Measurements from ENCODE around the gene CCDC57.
A peak's percentile ranks its signal among the peaks of the same experiment; 100 is the strongest.

Gene CCDC57

DNA sequence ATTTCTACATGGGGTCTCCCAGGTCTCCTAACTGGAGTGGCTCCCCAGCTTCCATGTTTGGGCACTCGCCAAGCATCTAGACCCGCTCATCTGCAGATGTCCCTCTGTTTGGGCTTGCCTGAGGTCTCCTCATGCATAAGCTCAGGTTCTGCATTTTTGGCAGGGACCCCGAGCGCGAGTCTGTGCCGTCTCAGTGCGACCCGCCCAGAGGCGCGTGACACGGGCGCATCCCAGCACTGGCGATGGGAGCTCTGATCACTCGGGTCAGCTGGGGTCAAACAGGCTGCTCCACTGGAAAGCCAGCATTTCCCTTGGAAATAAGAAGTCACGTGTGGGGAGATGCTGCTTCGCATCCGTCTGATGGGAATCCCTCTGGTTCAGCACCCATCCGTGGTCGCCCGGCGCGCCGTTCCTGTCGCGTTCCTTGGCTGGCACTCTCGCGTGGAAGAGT is 57.7 kb downstream of the CCDC57 start:
- TF ChIP-seq, protein P1, sequence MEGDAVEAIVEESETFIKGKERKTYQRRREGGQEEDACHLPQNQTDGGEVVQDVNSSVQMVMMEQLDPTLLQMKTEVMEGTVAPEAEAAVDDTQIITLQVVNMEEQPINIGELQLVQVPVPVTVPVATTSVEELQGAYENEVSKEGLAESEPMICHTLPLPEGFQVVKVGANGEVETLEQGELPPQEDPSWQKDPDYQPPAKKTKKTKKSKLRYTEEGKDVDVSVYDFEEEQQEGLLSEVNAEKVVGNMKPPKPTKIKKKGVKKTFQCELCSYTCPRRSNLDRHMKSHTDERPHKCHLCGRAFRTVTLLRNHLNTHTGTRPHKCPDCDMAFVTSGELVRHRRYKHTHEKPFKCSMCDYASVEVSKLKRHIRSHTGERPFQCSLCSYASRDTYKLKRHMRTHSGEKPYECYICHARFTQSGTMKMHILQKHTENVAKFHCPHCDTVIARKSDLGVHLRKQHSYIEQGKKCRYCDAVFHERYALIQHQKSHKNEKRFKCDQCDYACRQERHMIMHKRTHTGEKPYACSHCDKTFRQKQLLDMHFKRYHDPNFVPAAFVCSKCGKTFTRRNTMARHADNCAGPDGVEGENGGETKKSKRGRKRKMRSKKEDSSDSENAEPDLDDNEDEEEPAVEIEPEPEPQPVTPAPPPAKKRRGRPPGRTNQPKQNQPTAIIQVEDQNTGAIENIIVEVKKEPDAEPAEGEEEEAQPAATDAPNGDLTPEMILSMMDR (IDR thresholded peaks at IDR 0.05; ENCODE audit: low read depth, low read length, poor library complexity, severe bottlenecking) = no peak
- no peak for TF ChIP-seq EZH2phosphoT487 (IDR thresholded peaks at IDR 0.05; ENCODE audit: borderline replicate concordance, low read length)
- H3K27ac ChIP-seq (ENCODE audit: low read depth, low read length) = no peak overlapping the region
- H3K4me3 ChIP-seq (ENCODE audit: low read length) = no peak overlapping the region

DNA sequence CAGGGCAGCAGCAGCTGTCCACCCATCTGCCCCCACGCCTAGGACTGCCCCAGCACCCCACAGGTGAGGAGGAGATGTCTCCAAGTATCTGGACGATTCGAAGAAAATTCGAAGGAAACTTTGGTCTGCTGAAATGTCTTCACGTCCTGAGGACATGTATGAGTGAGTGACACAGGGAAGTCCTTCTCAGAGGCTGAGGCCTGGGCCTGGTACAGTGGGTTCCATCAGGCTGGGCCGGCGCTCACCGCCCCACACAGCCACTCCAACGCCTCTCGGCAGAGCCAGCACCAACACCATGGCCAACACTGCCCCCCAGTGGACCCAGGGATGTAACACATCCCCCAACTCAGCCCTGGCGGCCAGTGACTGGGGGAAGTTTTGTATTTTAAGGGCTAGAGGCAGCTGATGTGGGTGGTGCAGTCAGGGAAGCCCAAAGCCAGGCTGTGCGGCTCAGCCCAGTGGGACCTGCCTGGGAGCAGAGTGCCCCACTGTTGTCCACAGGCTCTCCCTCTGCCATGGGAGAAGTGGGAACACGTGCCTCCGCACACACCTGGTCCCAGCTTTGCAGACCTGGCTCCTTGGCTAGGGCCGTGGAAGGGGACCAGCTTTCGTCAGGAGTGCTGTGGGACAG is 58.8 kb downstream of the CCDC57 start:
- Histone ChIP-seq H4K20me1 (ENCODE audit: control insufficient read depth, insufficient read depth, low read depth, low read length) (no peaks in the 10 kb centered on the region), H3K4me1 (ENCODE audit: control insufficient read depth, low read length) (no peaks in the 10 kb centered on the region), H3K27me3 (ENCODE audit: control insufficient read depth, low read length) (no peaks in the 10 kb centered on the region), H3K9me2 (replicated peaks; ENCODE audit: control insufficient read depth, low read length) (no peaks in the 10 kb centered on the region), H3K79me2 (ENCODE audit: control insufficient read depth, low read length) (no peaks in the 10 kb centered on the region), H3K4me2 (ENCODE audit: low read length) (no peak overlapping the region), H3K27ac (ENCODE audit: low read depth, low read length) (no peak overlapping the region), H3F3A (ENCODE audit: control insufficient read depth, insufficient read depth) (0 out of 2 replicates have a peak, but pooled peaks cover 6% of the 10 kb centered on the region), H3K9me3 (ENCODE audit: control insufficient read depth, insufficient read depth, low read length) (peaks cover 19% of the 10 kb centered on the region; the same call in 1 of the 2 replicates), H3K4me3 (ENCODE audit: low read length) (no peak overlapping the region), H3K36me3 (ENCODE audit: control insufficient read depth, low read length) (no peaks in the 10 kb centered on the region)
- TF ChIP-seq, protein P1 (IDR thresholded peaks at IDR 0.05; ENCODE audit: low read depth, low read length, poor library complexity, severe bottlenecking) = peak; percentile 94
- no peak for TF ChIP-seq EZH2phosphoT487 (IDR thresholded peaks at IDR 0.05; ENCODE audit: borderline replicate concordance, low read length)

More for the DNA sequence above, 57.7 kb downstream of the CCDC57 start:
- no peak overlapping the region for H3K4me2 ChIP-seq (ENCODE audit: low read length)
- no peaks in the 10 kb centered on the region for H3K79me2 ChIP-seq (ENCODE audit: control insufficient read depth, low read length)
- 0 out of 2 replicates have a peak, but pooled peaks cover 6% of the 10 kb centered on the region for H3F3A ChIP-seq (ENCODE audit: control insufficient read depth, insufficient read depth)
- H3K27me3 ChIP-seq (ENCODE audit: control insufficient read depth, low read length) = no peaks in the 10 kb centered on the region
- no peaks in the 10 kb centered on the region for H4K20me1 ChIP-seq (ENCODE audit: control insufficient read depth, insufficient read depth, low read depth, low read length)
- no peaks in the 10 kb centered on the region for H3K9me2 ChIP-seq (replicated peaks; ENCODE audit: control insufficient read depth, low read length)
- H3K4me1 ChIP-seq (ENCODE audit: control insufficient read depth, low read length) = no peaks in the 10 kb centered on the region
- H3K9me3 ChIP-seq (ENCODE audit: control insufficient read depth, insufficient read depth, low read length) = peaks cover 13% of the 10 kb centered on the region; the same call in 1 of the 2 replicates
- H3K36me3 ChIP-seq (ENCODE audit: control insufficient read depth, low read length) = no peaks in the 10 kb centered on the region

DNA sequence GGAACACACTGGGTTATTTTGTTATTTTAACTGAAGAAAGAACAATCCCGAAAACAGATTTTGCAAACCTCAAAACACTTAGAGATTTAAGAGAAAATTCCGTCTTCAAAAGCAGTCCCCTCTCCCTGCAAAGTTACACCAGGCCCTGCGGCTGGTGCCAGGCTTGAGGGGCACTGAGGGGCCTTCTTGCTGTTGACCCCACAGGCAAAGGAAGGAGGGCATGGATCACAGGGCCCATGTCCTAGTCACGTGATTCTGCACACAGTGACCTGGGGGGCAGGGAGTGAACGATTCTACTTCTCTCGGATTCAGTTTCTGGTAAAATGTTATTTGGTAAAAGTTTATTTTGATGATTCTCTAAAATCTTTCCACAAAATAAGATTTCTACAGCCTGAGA is 59.3 kb downstream of the CCDC57 start:
- TF ChIP-seq EZH2phosphoT487 (IDR thresholded peaks at IDR 0.05; ENCODE audit: borderline replicate concordance, low read length) = no peak
- TF ChIP-seq, protein P1 (IDR thresholded peaks at IDR 0.05; ENCODE audit: low read depth, low read length, poor library complexity, severe bottlenecking) = no peak
- Histone ChIP-seq H3K36me3 (ENCODE audit: control insufficient read depth, low read length) (no peaks in the 10 kb centered on the region), H3K9me3 (ENCODE audit: control insufficient read depth, insufficient read depth, low read length) (peaks cover 19% of the 10 kb centered on the region; the same call in 1 of the 2 replicates), H4K20me1 (ENCODE audit: control insufficient read depth, insufficient read depth, low read depth, low read length) (no peaks in the 10 kb centered on the region), H3K4me1 (ENCODE audit: control insufficient read depth, low read length) (no peaks in the 10 kb centered on the region), H3K27me3 (ENCODE audit: control insufficient read depth, low read length) (no peaks in the 10 kb centered on the region), H3K79me2 (ENCODE audit: control insufficient read depth, low read length) (no peaks in the 10 kb centered on the region), H3K4me3 (ENCODE audit: low read length) (no peak overlapping the region), H3K27ac (ENCODE audit: low read depth, low read length) (no peak overlapping the region), H3F3A (ENCODE audit: control insufficient read depth, insufficient read depth) (0 out of 2 replicates have a peak, but pooled peaks cover 6% of the 10 kb centered on the region), H3K4me2 (ENCODE audit: low read length) (no peak overlapping the region), H3K9me2 (replicated peaks; ENCODE audit: control insufficient read depth, low read length) (no peaks in the 10 kb centered on the region)
